Testis (tissue), 3 donors: ENCODE data around the gene PLN. TPM values are rescaled to one million over a fixed set of nuclear protein-coding genes. Genes with fewer than 3 reads are reported as not detected.

Experiments
- DNase-seq: peaks from one replicate; pipeline ENCODE4 v3.0.0-alpha.2; 2019
- H3K27ac ChIP-seq, 2 donors: fragments of 200-600 bp; sonication (generic); one replicate each; pipeline ENCODE4 v1.5.1; 2019
- H3K27me3 ChIP-seq: fragments of 200-600 bp; sonication (generic); one replicate; pipeline ENCODE4 v1.5.1; 2019
- H3K36me3 ChIP-seq: fragments of 200-600 bp; sonication (generic); one replicate; pipeline ENCODE4 v1.5.1; 2017; ENCODE audit warnings: low read depth; ENCODE audit errors: missing control alignments
- H3K4me1 ChIP-seq: fragments of 200-600 bp; sonication (generic); one replicate; pipeline ENCODE4 v1.5.1; 2019
- H3K4me3 ChIP-seq, 2 donors: fragments of 200-600 bp; sonication (generic); one replicate each; pipeline ENCODE4 v1.5.1; 2017 to 2019
- H3K9me3 ChIP-seq: fragments of 200-600 bp; sonication (generic); one replicate; pipeline ENCODE4 v1.5.1; 2017
- POLR2A ChIP-seq: fragments of 450-650 bp; IDR thresholded peaks from one replicate; pipeline ENCODE4 v1.6.1; 2017; ENCODE audit warnings: antibody characterized with exemption, mild to moderate bottlenecking, moderate library complexity
- WGBS, 2 donors: methylation state at CpG; one replicate each; pipeline ENCODE4 v1.1.5; 2018; 5-methylcytosine and 5-hydroxymethylcytosine counted together
- intact Hi-C: fragments of 100-400 bp; cut with DNase I; formaldehyde crosslinking; loops from one replicate; pipeline ENCODE4 v1.15.1; 2023; ENCODE audit warnings: low total_unique reads
- polyA plus RNA-seq: library from polyadenylated mRNA; stranded (reverse); fragments of 350-450 nt; fragmentation: Illumina TruSeq; extraction: RNeasy Lipid Tissue Mini Kit (QIAGEN cat#74804); gene quantifications from one replicate; pipeline ENCODE4 v1.2.3, GENCODE V29; 2014; ENCODE audit warnings: low read depth, low replicate concordance; ENCODE audit not compliant: insufficient read depth
- total RNA-seq, 2 donors: library from RNA; depleted of rRNA; stranded (reverse); fragments of >200 nt; gene quantifications; one replicate each; pipeline ENCODE4 v1.2.3, GENCODE V29; 2016
- TF ChIP-seq, protein P1 (sequence below), 3 experiments: fragments of 450-650 bp in 2 of 3; fragments of 200-600 bp in 1 of 3; sonication (generic) in 1 of 3; IDR thresholded peaks; one replicate each; pipeline ENCODE4 v1.5.1; 2016 to 2019; ENCODE audit warnings: antibody characterized with exemption in 3 of 3, mild to moderate bottlenecking in 2 of 3, moderate library complexity in 1 of 3

The PLN gene
- total and polyA plus RNA-seq, 3 donors from 2014 or later, result 2.0 to 15.2 (median 5.0) TPM

DNA sequence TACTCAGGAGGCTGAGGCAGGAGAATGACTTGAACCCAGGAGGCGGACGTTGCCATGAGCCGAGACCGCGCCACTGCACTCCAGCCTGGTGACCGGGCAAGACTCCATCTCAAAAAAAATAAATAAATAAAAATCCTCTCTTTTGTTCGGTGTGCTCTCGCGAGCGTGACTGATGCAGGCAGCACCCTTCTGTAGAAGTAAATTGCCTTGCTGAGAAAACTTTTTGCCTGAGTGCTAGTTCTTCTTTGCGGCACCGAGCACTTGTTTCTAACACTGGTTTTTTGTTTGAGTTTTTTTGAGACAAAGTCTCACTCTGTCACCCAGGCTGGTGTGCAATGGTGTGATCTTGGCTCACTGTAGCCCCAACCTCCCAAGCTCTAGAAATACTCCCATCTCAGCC lies 30.5 kb downstream of the PLN start:
- intact Hi-C loops, result no loop called here

GRCh38 chr6:118579786-118580185 lies 31.7 kb downstream of the PLN start:
- Histone ChIP-seq H3K4me1 (no peaks in the 10 kb centered on the region), H3K36me3 (no peaks in the 10 kb centered on the region), H3K27me3 (no peaks in the 10 kb centered on the region), H3K27ac (no peak overlapping the region), H3K4me3 (no peak overlapping the region), H3K9me3 (no peaks in the 10 kb centered on the region)
- TF ChIP-seq, protein P1, sequence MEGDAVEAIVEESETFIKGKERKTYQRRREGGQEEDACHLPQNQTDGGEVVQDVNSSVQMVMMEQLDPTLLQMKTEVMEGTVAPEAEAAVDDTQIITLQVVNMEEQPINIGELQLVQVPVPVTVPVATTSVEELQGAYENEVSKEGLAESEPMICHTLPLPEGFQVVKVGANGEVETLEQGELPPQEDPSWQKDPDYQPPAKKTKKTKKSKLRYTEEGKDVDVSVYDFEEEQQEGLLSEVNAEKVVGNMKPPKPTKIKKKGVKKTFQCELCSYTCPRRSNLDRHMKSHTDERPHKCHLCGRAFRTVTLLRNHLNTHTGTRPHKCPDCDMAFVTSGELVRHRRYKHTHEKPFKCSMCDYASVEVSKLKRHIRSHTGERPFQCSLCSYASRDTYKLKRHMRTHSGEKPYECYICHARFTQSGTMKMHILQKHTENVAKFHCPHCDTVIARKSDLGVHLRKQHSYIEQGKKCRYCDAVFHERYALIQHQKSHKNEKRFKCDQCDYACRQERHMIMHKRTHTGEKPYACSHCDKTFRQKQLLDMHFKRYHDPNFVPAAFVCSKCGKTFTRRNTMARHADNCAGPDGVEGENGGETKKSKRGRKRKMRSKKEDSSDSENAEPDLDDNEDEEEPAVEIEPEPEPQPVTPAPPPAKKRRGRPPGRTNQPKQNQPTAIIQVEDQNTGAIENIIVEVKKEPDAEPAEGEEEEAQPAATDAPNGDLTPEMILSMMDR (IDR thresholded peaks at IDR 0.05), result no peak
- TF ChIP-seq POLR2A, result no peak
- 86 to 92% methylated on average over 2 of the region's 2 CpGs for WGBS, 2 donors
- intact Hi-C loops, result no loop called here
- DNase-seq, result no peak

More for the DNA sequence above, 30.5 kb downstream of the PLN start:
- DNase-seq, result no peak
- H3K27ac ChIP-seq, result no peak overlapping the region
- 94 to 96% methylated on average over 12 of the region's 12 CpGs for WGBS, 2 donors
- no peak overlapping the region for H3K4me3 ChIP-seq
- no peaks in the 10 kb centered on the region for H3K4me1 ChIP-seq
- no peaks in the 10 kb centered on the region for H3K9me3 ChIP-seq
- TF ChIP-seq POLR2A, result no peak
- TF ChIP-seq, protein P1 (IDR thresholded peaks at IDR 0.05), result no peak
- H3K27me3 ChIP-seq, result no peaks in the 10 kb centered on the region
- no peaks in the 10 kb centered on the region for H3K36me3 ChIP-seq

DNA sequence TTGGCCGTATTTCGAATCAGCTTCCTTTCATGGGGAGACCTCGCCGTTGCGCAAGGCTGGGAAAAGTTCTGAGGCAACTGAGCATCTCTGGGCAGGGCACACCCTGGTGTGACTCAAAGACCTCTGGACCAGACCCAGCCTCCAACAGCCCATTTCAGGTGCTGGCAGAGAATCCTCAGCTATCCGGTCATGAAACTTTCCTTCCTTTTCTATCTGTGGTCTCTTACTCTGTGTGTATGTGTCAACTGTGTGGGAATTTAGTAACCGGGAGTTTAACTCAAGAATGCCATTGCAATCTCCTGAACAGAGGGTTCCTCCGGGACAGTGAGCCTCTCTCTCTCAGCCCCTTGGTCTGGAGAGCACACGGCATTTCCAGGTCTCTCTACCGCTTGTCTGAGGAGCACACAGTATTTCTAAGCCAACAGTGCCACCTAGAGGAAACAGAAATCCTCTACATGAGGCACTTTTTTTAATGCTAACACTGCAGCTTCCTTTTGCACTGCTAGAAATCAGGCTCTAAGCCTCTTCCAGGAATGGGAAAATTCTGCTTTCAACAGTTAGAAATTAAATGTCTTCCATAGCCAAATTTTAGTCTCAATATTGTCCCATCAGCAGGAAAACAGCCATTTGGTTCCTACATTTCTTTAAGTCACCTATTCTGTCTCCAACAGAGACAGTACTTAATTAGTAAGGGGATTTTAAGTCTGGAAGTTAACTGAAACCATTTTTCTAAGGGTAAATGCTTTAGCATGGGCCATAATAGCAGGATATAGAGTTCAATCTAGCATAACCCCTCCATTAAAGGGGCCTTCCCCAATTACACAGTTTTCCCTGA lies 32.7 kb downstream of the PLN start:
- Histone ChIP-seq H3K4me3 (no peak overlapping the region), H3K9me3 (no peaks in the 10 kb centered on the region), H3K27me3 (no peaks in the 10 kb centered on the region), H3K4me1 (no peaks in the 10 kb centered on the region), H3K27ac (no peak overlapping the region), H3K36me3 (no peaks in the 10 kb centered on the region)
- peak; percentile 48 for DNase-seq
- TF ChIP-seq, protein P1 (IDR thresholded peaks at IDR 0.05), result peak; percentile 39 to 70 (median 58)
- TF ChIP-seq POLR2A, result no peak
- intact Hi-C loops, result no loop called here
- WGBS, 2 donors, result 60% methylated on average over 10 of the region's 10 CpGs

- 69 to 78% methylated on average over 5 of the region's 5 CpGs for WGBS, 2 donors
- no peak overlapping the region for H3K4me3 ChIP-seq
These were observed 33.4 kb downstream of the PLN start for GRCh38 chr6:118581489-118581959.

More at GRCh38 chr6:118581489-118581959, 33.4 kb downstream of the PLN start:
- H3K27ac ChIP-seq, result no peak overlapping the region
- H3K9me3 ChIP-seq, result no peaks in the 10 kb centered on the region
- no peak for DNase-seq
- H3K4me1 ChIP-seq, result no peaks in the 10 kb centered on the region
- no peaks in the 10 kb centered on the region for H3K27me3 ChIP-seq
- intact Hi-C loops, result no loop called here
- no peaks in the 10 kb centered on the region for H3K36me3 ChIP-seq
- TF ChIP-seq, protein P1 (IDR thresholded peaks at IDR 0.05), result no peak
- TF ChIP-seq POLR2A, result no peak
